Measurements from ENCODE around the gene RNF41.
"Not testable (repeated sequence)": the region's sequence is repeated elsewhere in the genome, so short reads cannot be mapped to it uniquely, and the experiment has no call there.

Gene RNF41

GRCh38 chr12:56161690-56162351 lies 59.9 kb downstream of the RNF41 start:
- Histone ChIP-seq H3K9me3 (ENCODE audit: control insufficient read depth in 1 of 2, low read length in 2 of 2) (no peaks in the 10 kb centered on the region), H3K9ac (ENCODE audit: low read depth in 1 of 2, low read length in 2 of 2) (peak overlapping the region; percentile 99 to 100), H3K4me3 (ENCODE audit: low read depth in 1 of 2, low read length in 2 of 2) (no peak overlapping the region)

GRCh38 chr12:56160894-56161689 lies 60.6 kb downstream of the RNF41 start:
- H3K4me3 ChIP-seq (ENCODE audit: low read depth in 1 of 2, low read length in 2 of 2) = peak overlapping the region; percentile 86 to 93
- no peaks in the 10 kb centered on the region for H3K9me3 ChIP-seq (ENCODE audit: control insufficient read depth in 1 of 2, low read length in 2 of 2)
- peak overlapping the region; percentile 96 for H3K27ac ChIP-seq (ENCODE audit: low read depth, low read length)
- H3K9ac ChIP-seq (ENCODE audit: low read depth in 1 of 2, low read length in 2 of 2) = peak overlapping the region; percentile 99 to 100
- H3K27me3 ChIP-seq (ENCODE audit: control insufficient read depth in 1 of 2, insufficient read depth in 2 of 2, low read length in 2 of 2) = no peaks in the 10 kb centered on the region
- H3K36me3 ChIP-seq (ENCODE audit: control insufficient read depth in 1 of 2, insufficient read depth in 2 of 2, low read length in 2 of 2) = peaks cover 38 to 59% of the 10 kb centered on the region in 2 donors
- H3K4me1 ChIP-seq (ENCODE audit: control insufficient read depth in 1 of 2, insufficient read depth in 2 of 2, low read length in 2 of 2) = peaks cover 25 to 33% of the 10 kb centered on the region in 2 donors

More at GRCh38 chr12:56161690-56162351, 59.9 kb downstream of the RNF41 start:
- H3K27me3 ChIP-seq (ENCODE audit: control insufficient read depth in 1 of 2, insufficient read depth in 2 of 2, low read length in 2 of 2) = no peaks in the 10 kb centered on the region
- H3K27ac ChIP-seq (ENCODE audit: low read depth, low read length) = no peak overlapping the region
- peaks cover 25 to 33% of the 10 kb centered on the region in 2 donors for H3K4me1 ChIP-seq (ENCODE audit: control insufficient read depth in 1 of 2, insufficient read depth in 2 of 2, low read length in 2 of 2)
- H3K36me3 ChIP-seq (ENCODE audit: control insufficient read depth in 1 of 2, insufficient read depth in 2 of 2, low read length in 2 of 2) = peaks cover 38 to 65% of the 10 kb centered on the region in 2 donors

GRCh38 chr12:56160193-56160763 lies 61.4 kb downstream of the RNF41 start:
- Histone ChIP-seq H3K27ac (ENCODE audit: low read depth, low read length) (peak overlapping the region; percentile 96), H3K27me3 (ENCODE audit: control insufficient read depth in 1 of 2, insufficient read depth in 2 of 2, low read length in 2 of 2) (no peaks in the 10 kb centered on the region), H3K9ac (ENCODE audit: low read depth in 1 of 2, low read length in 2 of 2) (peak overlapping the region; percentile 99 to 100), H3K4me1 (ENCODE audit: control insufficient read depth in 1 of 2, insufficient read depth in 2 of 2, low read length in 2 of 2) (peaks cover 29 to 40% of the 10 kb centered on the region in 2 donors), H3K9me3 (ENCODE audit: control insufficient read depth in 1 of 2, low read length in 2 of 2) (no peaks in the 10 kb centered on the region), H3K36me3 (ENCODE audit: control insufficient read depth in 1 of 2, insufficient read depth in 2 of 2, low read length in 2 of 2) (peaks cover 38 to 52% of the 10 kb centered on the region in 2 donors), H3K4me3 (ENCODE audit: low read depth in 1 of 2, low read length in 2 of 2) (peak overlapping the region; percentile 86 to 93)

GRCh38 chr12:56159482-56160192 lies 62.1 kb downstream of the RNF41 start:
- peaks cover 33 to 45% of the 10 kb centered on the region in 2 donors for H3K4me1 ChIP-seq (ENCODE audit: control insufficient read depth in 1 of 2, insufficient read depth in 2 of 2, low read length in 2 of 2)
- H3K27ac ChIP-seq (ENCODE audit: low read depth, low read length) = peak overlapping the region; percentile 96
- peak overlapping the region; percentile 99 to 100 for H3K9ac ChIP-seq (ENCODE audit: low read depth in 1 of 2, low read length in 2 of 2)
- H3K9me3 ChIP-seq (ENCODE audit: control insufficient read depth in 1 of 2, low read length in 2 of 2) = no peaks in the 10 kb centered on the region
- H3K36me3 ChIP-seq (ENCODE audit: control insufficient read depth in 1 of 2, insufficient read depth in 2 of 2, low read length in 2 of 2) = peaks cover 38 to 47% of the 10 kb centered on the region in 2 donors
- H3K27me3 ChIP-seq (ENCODE audit: control insufficient read depth in 1 of 2, insufficient read depth in 2 of 2, low read length in 2 of 2) = no peaks in the 10 kb centered on the region
- peak overlapping the region; percentile 86 to 93 for H3K4me3 ChIP-seq (ENCODE audit: low read depth in 1 of 2, low read length in 2 of 2)

- Histone ChIP-seq H3K9ac (ENCODE audit: low read depth in 1 of 2, low read length in 2 of 2) (peak overlapping the region; percentile 99 to 100), H3K9me3 (ENCODE audit: control insufficient read depth in 1 of 2, low read length in 2 of 2) (no peaks in the 10 kb centered on the region), H3K4me1 (ENCODE audit: control insufficient read depth in 1 of 2, insufficient read depth in 2 of 2, low read length in 2 of 2) (peaks cover 33 to 45% of the 10 kb centered on the region in 2 donors), H3K36me3 (ENCODE audit: control insufficient read depth in 1 of 2, insufficient read depth in 2 of 2, low read length in 2 of 2) (peaks cover 38 to 41% of the 10 kb centered on the region in 2 donors), H3K27ac (ENCODE audit: low read depth, low read length) (peak overlapping the region; percentile 96), H3K27me3 (ENCODE audit: control insufficient read depth in 1 of 2, insufficient read depth in 2 of 2, low read length in 2 of 2) (no peaks in the 10 kb centered on the region), H3K4me3 (ENCODE audit: low read depth in 1 of 2, low read length in 2 of 2) (peak overlapping the region; percentile 86 to 93)
Measured at GRCh38 chr12:56158926-56159461, 62.7 kb downstream of the RNF41 start.

GRCh38 chr12:56158029-56158925 lies 63.4 kb downstream of the RNF41 start, which contains the start of gene MYL6:
Gene MYL6 (plus strand): TSS chr12:56158359. CDS start chr12:56158402, 43 bp downstream.
- H3K9ac ChIP-seq (ENCODE audit: low read depth in 1 of 2, low read length in 2 of 2) = peak within 1 kb of the TSS; percentile 99 to 100
- peak within 1 kb of the TSS; percentile 96 for H3K27ac ChIP-seq (ENCODE audit: low read depth, low read length)
- H3K4me1 ChIP-seq (ENCODE audit: control insufficient read depth in 1 of 2, insufficient read depth in 2 of 2, low read length in 2 of 2) = peaks cover 35 to 48% of the 10 kb centered on the region in 2 donors
- no peaks in the 10 kb centered on the region for H3K9me3 ChIP-seq (ENCODE audit: control insufficient read depth in 1 of 2, low read length in 2 of 2)
- no peaks in the 10 kb centered on the region for H3K27me3 ChIP-seq (ENCODE audit: control insufficient read depth in 1 of 2, insufficient read depth in 2 of 2, low read length in 2 of 2)
- H3K4me3 ChIP-seq (ENCODE audit: low read depth in 1 of 2, low read length in 2 of 2) = peak within 1 kb of the TSS; percentile 86 to 93
- H3K36me3 ChIP-seq (ENCODE audit: control insufficient read depth in 1 of 2, insufficient read depth in 2 of 2, low read length in 2 of 2) = peaks cover 33 to 38% of the 10 kb centered on the region in 2 donors

GRCh38 chr12:56157201-56158028 lies 64.3 kb downstream of the RNF41 start:
- Histone ChIP-seq H3K9me3 (ENCODE audit: control insufficient read depth in 1 of 2, low read length in 2 of 2) (no peaks in the 10 kb centered on the region), H3K4me1 (ENCODE audit: control insufficient read depth in 1 of 2, insufficient read depth in 2 of 2, low read length in 2 of 2) (peaks cover 43 to 56% of the 10 kb centered on the region in 2 donors), H3K9ac (ENCODE audit: low read depth in 1 of 2, low read length in 2 of 2) (peak overlapping the region; percentile 94 to 100), H3K27ac (ENCODE audit: low read depth, low read length) (peak overlapping the region; percentile 78), H3K36me3 (ENCODE audit: control insufficient read depth in 1 of 2, insufficient read depth in 2 of 2, low read length in 2 of 2) (peaks cover 28 to 31% of the 10 kb centered on the region in 2 donors), H3K4me3 (ENCODE audit: low read depth in 1 of 2, low read length in 2 of 2) (peak overlapping the region; percentile 76 to 78), H3K27me3 (ENCODE audit: control insufficient read depth in 1 of 2, insufficient read depth in 2 of 2, low read length in 2 of 2) (no peaks in the 10 kb centered on the region)

- H3K27me3 ChIP-seq (ENCODE audit: control insufficient read depth in 1 of 2, insufficient read depth in 2 of 2, low read length in 2 of 2); H3K9me3 ChIP-seq (ENCODE audit: control insufficient read depth in 1 of 2, low read length in 2 of 2); H3K27ac ChIP-seq (ENCODE audit: low read depth, low read length): not testable (repeated sequence)
- Histone ChIP-seq H3K36me3 (ENCODE audit: control insufficient read depth in 1 of 2, insufficient read depth in 2 of 2, low read length in 2 of 2) (peaks cover 20 to 24% of the 10 kb centered on the region in 2 donors), H3K4me1 (ENCODE audit: control insufficient read depth in 1 of 2, insufficient read depth in 2 of 2, low read length in 2 of 2) (peaks cover 42 to 52% of the 10 kb centered on the region in 2 donors), H3K4me3 (ENCODE audit: low read depth in 1 of 2, low read length in 2 of 2) (peak overlapping the region; percentile 76 to 78), H3K9ac (ENCODE audit: low read depth in 1 of 2, low read length in 2 of 2) (peak overlapping the region; percentile 94 to 100)
Measured at GRCh38 chr12:56156464-56157200, 65.1 kb downstream of the RNF41 start.

Measured in duodenal mucosa (tissue), 2 donors.